Measurements from ENCODE around the gene INTS4.

GRCh38 chr11:77854838-77855237, 139.6 kb downstream of the INTS4 start:
- TF ChIP-seq EZH2phosphoT487 (IDR thresholded peaks at IDR 0.05; ENCODE audit: borderline replicate concordance, low read depth, low read length), result no peak
- TF ChIP-seq, protein P1, sequence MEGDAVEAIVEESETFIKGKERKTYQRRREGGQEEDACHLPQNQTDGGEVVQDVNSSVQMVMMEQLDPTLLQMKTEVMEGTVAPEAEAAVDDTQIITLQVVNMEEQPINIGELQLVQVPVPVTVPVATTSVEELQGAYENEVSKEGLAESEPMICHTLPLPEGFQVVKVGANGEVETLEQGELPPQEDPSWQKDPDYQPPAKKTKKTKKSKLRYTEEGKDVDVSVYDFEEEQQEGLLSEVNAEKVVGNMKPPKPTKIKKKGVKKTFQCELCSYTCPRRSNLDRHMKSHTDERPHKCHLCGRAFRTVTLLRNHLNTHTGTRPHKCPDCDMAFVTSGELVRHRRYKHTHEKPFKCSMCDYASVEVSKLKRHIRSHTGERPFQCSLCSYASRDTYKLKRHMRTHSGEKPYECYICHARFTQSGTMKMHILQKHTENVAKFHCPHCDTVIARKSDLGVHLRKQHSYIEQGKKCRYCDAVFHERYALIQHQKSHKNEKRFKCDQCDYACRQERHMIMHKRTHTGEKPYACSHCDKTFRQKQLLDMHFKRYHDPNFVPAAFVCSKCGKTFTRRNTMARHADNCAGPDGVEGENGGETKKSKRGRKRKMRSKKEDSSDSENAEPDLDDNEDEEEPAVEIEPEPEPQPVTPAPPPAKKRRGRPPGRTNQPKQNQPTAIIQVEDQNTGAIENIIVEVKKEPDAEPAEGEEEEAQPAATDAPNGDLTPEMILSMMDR (conservative IDR thresholded peaks at IDR 0.05; ENCODE audit: low read length), result no peak
